GM18873 (cell line): ENCODE data around the gene SH3RF3.

Experiments used
- ATAC-seq: cut with Tn5 transposase; IDR thresholded peaks from one replicate; pipeline ENCODE4 v1.9.1; 2021; ENCODE audit warnings: mild to moderate bottlenecking, moderate library complexity, moderate number of reproducible peaks; ENCODE audit not compliant: unreplicated experiment, low FRiP score

SH3RF3 gene

DNA sequence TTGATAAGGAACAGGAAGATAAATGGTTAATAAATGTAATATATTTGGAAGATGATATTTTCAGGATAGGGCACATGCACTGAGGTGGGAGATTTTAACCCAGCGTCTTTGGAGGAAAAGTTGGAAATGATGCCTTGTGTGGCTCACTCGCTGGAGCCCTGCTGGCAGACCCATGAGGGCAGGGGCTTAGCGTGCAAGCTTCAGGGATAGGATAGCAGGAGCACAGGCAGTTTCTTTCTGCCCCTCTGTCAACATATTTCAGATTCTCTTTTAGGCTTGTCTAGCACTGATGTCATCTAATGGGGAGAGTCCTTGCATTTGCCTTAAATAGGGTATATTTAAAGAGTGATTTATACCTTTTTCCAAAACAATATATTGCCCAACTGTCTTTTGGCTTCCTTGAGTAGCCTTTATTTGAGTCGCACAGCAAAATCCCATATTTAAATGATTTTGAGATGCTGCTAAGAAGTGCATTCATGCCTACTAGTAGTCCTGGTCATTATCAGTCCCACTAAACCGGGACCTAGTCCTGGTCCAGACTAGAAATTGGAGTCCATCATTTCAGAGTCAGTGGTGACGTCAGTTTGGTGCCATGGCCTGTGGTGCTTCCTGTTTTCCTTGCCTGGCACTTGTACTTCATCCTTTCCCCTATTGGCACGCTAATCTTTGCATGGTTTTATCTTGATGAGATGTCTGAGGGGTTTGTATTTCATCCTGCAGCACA lies 45.8 kb downstream of the SH3RF3 start:
- no peak for ATAC-seq

DNA sequence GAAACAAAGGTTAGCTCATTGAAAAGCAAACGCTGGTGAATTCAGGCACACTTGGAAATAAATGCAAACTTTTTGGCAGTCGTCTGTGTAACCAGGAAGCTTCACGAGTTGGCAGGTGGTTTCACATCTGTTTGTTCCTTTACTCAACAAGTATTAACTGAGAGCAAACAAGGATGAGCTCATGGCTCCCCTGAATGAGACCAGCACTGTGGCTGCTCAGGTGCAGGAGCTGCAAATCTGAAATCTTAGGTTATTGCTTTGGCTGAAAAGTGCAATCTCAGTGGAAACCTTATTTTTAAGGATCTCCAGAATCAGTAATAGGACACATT lies 46.3 kb downstream of the SH3RF3 start:
- ATAC-seq, result no peak

DNA sequence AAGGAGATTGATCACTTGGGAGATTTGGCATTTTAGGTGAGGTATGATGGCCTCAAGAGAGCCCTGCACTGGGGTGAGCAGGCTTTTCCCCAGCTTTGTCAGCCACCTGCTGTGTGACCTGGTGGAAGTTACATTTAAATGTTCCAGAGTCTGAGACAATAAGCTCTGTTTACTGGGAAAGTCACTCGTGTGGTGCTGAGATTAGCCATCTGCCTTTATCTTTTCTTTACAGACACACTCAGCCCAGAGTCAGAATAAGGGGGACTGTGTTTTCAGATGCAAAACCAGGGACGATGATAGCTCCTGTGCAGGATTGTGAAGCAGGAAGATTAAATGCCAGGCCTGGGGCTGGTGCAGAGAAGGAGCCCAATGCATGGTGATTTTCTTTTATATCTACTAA lies 47.9 kb downstream of the SH3RF3 start:
- no peak for ATAC-seq

DNA sequence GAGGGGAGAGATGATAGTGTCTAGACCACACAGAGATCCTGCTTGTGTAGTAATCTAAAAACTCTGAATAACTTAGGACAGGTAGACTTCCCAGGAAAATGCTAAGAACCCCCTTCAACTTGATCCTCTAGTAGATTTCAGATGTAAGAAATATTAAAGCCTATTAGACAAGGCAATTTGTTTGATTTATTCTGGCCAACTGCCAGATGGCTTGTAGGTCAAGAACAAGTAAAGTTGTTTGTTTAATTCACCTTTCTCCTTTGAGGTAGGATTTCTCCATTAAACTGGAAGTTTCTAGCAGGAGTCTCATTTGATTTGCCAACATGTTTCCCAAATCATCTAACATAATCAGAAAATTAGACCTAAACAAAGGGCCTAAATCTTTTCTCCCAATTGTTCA lies 48.6 kb downstream of the SH3RF3 start:
- ATAC-seq, result no peak

DNA sequence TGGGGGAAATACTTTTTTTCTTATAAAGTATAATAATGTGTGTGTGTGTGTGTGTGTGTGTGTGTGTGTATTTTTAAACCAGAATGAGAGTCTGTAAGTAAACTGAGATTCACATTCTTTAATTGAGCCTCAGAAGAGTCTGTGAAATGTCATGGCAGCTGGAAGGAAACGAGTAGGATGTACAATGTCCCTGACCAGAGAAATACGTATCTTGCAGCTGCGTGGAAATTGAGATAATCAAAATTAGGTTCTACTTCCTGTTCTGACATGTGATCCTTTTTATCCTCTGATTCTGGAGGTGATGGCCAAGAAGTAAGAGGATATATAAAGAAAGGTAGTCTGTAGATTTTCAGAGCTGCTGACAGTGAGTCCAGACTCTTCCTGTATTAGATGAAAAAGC lies 50.0 kb downstream of the SH3RF3 start:
- ATAC-seq, result no peak

DNA sequence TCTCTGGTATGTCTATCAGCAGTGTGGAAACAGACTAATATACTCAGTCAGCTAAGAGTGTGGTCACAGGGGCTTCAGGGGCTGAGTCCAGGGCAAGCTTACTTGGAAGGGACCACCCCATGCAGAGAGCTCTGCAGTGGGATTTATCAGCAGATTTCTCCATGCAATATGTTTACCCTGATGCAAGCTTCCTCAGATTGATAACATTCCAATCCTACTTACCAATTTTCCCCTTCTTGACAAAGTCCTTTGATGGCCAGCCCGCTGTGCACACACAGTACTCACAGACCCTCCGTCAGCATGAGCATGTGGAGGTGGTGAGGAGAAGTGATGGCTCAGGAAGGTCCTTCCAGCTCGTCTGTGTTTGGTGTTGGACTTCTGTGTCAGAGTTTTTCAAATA lies 51.8 kb downstream of the SH3RF3 start:
- no peak for ATAC-seq

DNA sequence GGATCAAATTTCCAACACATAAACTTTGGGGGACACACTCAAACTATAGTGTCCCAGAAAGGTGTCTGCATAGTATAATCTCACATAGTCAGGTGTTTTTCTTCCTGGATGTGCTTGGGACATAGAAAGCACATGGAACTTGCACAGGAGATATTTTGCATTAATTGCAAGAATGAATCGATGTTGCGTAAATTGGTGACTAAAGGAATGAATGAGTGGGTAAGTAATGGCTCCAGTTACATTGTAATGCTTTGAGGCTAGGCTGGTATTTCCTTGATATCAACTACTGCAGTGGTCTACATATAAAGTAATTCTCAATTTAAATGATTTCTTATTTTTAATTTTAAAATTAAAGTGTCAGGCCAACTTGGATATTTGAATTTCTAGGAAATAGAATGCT lies 53.4 kb downstream of the SH3RF3 start:
- no peak for ATAC-seq

DNA sequence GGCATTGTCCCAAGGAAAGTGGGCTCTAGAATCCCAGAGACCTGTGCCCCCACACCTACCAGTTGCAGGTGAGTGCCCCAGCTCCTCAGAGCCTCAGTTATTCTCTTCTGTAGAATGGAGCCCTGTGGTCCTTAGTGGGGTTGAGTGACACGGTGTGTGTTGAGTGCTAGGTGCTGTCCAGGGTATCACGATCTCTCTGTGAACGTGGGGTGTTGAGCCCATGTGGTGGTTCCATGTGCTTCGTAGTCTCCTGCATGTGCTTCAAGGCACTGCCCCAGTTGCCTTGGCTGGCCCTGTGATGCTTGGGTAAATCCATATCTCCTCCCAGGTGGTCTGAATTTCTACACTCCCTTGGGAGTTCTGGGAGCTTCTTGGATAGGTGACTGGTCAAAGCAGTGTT lies 54.9 kb downstream of the SH3RF3 start:
- no peak for ATAC-seq

DNA sequence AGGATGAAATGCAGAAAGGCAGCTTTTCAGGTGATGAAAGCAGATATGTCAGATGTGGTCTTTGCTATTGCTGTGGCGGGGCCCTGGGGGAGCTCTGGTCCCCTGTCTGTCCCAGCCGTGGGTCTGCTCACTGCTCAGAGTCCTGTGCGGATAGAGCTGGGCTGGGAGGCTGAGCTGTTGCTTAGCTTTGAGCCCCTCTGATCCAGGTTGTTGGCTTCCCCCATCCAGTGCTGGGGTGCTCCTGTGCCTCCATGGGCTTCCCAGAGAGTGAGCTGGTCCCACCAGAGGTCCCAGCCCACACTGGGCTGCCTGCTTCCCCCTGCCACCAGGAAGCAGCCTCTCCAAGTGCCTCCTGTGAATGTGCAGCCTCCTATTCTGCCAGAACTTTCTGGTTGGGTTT lies 55.4 kb downstream of the SH3RF3 start:
- no peak for ATAC-seq

DNA sequence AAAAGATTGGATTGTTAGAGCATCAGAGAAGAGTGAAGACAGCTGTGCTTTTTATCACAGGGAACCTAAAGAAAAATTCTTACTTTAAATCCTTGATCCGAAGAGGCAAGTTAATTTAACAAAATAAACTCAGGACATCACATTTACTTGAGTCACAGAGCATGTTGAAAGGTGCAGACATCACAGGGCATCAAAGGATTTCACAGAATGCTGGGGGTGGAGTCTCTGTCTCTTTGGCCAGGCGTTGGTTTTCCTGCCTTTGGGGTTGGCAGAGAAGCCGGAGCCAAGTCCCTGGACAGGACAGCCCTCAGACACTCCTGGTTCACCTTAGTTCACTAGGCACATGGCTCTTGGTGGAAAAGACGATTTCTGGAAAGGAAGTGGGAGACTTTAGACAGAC lies 56.3 kb downstream of the SH3RF3 start:
- no peak for ATAC-seq

DNA sequence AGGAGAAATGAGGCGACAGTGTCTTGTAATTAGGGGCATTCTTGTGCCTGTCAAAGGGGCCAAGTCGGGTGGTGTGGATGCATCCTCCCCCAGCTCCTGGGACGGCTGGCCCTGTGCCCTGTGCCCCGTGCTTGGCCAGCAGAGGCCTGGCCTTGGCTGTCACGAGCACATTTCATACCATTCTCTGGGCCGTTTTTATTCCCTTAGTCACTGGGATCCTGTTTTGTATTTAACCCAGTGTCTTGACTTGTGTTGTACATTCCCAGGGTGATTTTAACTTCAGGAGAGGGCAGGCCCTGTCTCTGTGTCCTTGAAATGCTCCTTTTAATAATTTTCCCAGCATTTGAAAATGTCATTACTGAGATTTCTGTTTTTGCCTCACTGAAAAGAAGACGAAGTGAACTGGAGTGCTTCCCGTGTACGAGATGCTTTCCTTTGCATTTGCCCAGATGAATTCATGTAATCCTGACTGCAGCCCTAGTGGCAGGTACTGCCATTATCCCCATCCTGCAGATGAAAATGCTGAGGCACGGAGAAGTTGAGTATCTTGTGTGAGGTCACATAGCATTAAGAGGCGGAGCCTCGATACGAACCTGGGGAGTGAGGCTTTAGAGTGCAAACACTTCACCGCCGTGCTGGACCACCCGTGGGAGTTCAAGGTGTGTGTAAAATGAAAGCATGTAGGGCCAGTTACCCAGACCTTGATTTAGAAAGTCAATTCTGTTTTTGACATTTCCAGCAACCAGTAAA lies 57.0 kb downstream of the SH3RF3 start:
- no peak for ATAC-seq

DNA sequence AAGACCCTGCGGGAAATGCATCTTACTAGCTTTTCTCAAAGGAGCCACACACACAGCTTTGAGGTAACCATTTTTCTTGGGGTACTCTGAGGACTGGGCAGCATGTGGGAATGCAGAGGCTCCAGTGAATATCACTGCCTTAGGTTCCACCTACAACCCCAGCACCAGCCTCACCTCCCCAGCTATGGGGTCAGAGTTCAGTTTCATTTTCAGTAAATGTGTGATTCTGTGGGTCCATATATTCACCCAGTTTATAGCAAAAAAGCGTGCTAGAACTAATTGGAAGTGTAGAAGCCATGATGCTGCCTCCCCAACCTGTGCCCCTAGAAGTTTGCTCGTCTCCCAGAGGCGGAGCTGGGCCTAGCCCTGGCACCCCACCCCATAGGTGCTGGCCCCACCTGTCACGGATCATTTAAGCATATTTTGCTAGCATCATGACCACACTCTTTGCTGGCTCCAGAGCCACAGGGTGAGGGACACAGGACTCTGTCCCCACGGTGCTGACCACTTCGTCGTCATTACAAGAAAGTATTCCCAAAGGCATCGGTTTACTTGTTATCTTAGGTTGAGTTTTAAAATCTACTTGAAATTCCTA lies 57.7 kb downstream of the SH3RF3 start:
- no peak for ATAC-seq

DNA sequence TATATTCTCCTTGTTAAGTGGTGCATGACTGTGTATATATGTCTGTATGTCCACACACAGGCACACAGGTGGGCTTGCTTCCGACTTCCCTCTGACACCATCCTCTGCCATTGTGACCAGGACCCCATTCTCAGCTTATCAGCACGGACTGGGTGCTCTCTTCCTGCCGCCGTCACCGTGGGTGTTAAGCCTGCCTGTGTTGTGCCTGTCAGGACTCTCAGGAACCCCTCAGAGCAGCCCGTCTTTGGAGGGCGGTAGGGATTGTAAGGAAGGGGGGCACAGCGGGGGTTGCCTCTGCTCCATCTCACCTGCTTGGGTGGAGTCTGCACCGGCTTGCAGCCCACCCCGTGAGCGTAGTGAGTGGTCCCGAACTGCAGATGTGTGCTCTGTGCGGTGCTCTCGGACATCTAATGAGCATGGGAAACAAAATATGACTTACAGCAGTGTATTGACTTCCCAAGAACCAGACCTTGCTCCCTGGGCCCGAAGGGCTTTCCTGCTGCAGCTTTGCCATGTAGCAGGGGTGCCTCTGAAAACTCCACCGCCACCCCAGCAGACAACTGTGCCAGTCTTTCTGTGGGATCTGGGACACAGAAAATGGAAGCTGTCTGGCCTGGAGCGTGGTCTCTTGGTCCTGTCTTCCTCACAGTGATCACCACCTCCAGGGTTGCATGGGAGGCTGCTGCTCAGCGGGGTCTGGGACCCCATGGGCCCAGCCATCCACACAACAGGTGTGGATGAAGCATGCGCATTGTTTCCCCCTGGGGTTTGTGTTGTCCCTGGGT lies 58.9 kb downstream of the SH3RF3 start:
- no peak for ATAC-seq

DNA sequence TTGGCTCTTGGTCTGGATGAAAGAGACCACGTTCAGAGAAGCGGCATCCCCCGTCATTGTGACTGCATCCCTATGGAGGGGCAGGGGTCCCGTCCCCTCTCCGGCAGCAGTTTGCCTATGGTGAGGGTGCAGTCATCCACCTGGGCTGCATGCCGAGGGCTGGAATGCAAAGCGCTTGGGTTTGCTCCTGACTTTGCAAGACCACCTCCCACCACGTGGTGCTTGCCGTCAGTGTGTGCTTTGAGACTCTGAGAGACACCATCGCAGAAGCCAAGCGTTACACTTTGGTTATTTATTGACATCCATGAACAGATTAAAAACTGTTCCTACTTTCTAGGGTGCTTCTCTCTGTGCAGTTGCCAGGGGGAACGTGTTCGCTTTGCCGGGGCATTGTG lies 59.5 kb downstream of the SH3RF3 start:
- no peak for ATAC-seq

DNA sequence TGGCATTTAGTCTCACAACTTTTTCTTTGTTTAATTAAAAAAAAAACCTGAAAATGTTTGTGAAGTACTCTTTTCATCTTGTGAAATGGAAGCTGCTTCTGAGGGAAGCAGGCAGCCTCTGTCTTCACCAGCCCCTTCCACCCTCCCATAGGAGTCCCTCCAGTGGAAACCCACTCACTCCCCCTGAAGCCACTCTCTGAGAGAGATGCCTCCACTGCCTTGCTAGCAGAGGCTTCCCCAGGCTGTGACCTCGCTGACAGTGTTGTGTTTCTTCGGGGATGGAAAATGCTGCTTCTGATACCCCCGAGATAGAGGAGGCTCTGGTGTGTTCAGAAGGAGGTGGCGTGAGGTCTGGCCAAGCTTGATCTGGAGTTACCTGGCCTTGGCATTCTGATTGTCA lies 59.9 kb downstream of the SH3RF3 start:
- no peak for ATAC-seq

DNA sequence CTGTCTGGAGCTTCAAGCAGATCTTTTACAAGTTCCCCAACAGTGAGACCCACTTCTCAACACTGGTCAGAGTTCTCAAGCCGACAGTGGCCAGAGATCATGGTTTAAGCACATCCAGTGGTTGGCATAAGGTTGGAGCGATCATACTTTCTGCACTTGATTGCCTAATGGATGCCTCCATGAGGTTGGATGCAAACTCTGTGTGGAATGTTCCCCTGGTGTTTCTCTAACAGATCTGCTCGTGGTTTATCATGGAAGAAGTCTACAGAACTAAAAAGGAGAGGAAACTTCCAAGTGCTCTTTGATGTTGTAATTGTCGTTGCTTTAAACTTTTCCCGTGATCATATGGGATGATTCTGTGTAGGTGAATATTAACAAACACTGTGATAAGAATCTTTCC lies 60.7 kb downstream of the SH3RF3 start:
- ATAC-seq, result no peak

DNA sequence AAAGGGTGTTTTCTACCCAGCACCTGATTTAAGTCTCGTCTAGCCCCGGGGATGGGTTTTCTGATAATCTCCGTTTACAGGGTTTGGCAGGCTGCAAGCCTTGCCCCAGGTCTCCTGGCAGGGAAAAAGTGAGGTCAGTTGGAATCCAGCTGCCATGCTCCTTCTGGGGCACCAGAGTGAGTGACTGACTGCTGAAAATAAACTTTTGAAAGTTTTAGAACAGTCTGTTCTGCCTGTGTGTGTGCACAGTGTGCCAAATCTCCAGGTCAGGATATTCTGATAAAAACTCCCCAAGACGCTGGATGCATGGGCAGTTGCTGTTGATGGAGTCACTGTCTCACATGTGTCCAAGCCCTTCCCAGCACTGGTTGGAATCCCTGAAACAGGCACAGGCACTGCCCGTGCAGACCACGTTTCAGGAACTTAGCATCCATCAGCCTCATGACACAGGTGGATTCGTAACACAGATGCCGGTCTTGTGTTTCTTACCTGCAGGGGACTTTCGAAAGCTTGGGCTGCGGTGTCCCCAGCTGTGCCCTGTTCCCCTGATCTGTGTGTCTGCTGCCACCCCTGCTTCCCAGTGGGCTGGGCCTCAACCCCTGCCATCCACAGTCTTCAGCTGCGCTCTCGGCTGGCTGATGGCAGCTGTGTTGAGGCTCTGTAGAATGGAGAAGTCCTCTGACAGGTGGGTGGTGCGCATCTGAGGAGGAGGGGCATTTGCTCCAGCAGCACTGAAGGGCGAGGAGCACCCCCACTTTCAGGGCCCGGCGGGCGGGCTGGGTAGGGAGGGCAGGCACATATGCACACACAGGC lies 65.0 kb downstream of the SH3RF3 start:
- ATAC-seq, result no peak

DNA sequence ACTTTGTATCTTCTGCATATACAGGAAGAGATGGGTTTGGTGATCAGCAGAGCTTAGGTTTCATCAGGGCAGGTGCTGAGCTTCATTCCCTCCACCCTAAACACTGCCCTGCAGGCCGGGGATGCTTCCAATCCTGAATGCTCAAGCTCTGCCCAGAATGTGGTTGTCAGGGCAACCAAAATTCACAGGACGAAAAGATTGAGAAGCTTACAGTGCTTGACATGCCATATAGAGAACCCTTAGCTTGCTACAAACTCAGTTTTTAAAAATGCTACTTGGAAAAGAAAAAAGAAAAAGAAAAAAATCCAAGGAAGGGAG lies 65.6 kb downstream of the SH3RF3 start:
- no peak for ATAC-seq

DNA sequence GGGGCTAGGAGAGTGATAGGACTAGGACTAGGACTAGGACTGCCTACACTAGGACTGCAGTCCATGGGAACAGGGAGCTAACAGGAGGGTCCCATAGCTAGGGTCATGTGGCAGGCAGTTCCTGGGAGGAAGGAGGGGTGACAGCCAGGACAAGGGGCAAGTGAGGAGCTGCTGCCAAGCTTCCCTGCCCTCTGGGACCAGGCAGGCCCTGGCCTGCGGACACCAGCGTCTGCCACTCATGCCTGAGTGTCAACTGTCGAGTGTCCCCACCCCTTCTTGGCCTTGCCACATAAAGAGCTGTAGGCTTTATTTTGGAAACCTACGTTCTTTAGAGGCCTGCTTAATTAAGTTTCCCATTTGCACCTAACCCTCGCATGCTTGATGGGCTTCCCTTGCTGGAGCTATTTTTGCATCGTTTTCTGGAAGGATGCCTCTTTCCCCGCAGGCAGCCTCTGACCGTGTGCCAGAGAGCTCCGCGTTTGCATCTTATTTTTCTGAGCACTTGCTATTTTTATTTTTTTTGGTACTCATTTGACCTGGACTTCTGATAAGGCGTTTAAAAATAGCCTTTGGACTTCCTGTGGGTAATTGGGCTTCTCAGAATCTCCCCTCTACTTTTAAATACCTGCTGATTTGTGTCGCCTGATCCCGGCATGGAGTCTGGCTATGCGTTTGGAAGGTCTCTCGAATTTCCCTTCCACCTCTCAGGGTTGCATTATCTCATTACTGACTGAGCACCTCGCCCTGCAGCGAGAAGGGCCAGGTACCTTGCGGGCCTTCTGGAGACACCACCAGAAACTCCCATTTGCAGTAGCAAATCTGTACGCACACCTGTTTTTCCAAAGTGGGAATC lies 66.4 kb downstream of the SH3RF3 start:
- ATAC-seq, result no peak
